ENCODE results near the gene ASAP3. TPM values are rescaled to one million over a fixed set of nuclear protein-coding genes. Genes with fewer than 3 reads are reported as not detected.

ASAP3 gene
- total RNA-seq, 1 experiment from 2014 or later, result 71.2 TPM

DNA sequence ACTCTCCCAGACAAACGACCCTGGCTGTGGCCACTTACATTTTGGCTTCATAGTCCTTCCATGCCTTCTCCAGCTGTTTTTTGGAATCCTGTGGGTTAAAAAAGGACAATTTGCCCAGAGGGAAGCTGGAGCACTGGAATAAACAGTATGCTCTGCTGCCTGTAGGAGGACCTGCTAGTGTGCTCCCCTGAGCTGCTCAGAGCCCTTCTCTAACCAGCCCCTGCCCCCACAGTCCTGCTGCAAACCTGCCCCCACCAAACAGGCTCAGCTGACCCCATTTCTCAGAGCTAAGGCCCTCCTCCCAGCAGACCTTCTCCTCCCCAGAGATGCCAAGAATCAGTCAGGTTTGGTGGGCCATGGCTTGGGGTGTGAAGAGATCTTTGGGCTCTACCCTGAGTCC, 32.5 kb downstream of the ASAP3 start:
- TF ChIP-seq GRHL2 (CRISPR knock-in tag; IDR thresholded peaks at IDR 0.05; ENCODE audit: insufficient replicate concordance, severe bottlenecking), result no peak
- TF ChIP-seq, protein P1, sequence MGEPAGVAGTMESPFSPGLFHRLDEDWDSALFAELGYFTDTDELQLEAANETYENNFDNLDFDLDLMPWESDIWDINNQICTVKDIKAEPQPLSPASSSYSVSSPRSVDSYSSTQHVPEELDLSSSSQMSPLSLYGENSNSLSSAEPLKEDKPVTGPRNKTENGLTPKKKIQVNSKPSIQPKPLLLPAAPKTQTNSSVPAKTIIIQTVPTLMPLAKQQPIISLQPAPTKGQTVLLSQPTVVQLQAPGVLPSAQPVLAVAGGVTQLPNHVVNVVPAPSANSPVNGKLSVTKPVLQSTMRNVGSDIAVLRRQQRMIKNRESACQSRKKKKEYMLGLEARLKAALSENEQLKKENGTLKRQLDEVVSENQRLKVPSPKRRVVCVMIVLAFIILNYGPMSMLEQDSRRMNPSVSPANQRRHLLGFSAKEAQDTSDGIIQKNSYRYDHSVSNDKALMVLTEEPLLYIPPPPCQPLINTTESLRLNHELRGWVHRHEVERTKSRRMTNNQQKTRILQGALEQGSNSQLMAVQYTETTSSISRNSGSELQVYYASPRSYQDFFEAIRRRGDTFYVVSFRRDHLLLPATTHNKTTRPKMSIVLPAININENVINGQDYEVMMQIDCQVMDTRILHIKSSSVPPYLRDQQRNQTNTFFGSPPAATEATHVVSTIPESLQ (CRISPR knock-in tag; IDR thresholded peaks at IDR 0.05), result no peak
- no peak for TF ChIP-seq ZBTB21 (CRISPR knock-in tag; IDR thresholded peaks at IDR 0.05; ENCODE audit: borderline replicate concordance)
- TF ChIP-seq SMAD4 (CRISPR knock-in tag; IDR thresholded peaks at IDR 0.05), result no peak
- TF ChIP-seq OVOL2 (CRISPR knock-in tag; IDR thresholded peaks at IDR 0.05; ENCODE audit: borderline replicate concordance), result no peak
- TF ChIP-seq ZNF232 (CRISPR knock-in tag; IDR thresholded peaks at IDR 0.05), result no peak
- no peak for TF ChIP-seq CREM (CRISPR knock-in tag; IDR thresholded peaks at IDR 0.05)
- no peak for TF ChIP-seq RELA (CRISPR knock-in tag; IDR thresholded peaks at IDR 0.05; ENCODE audit: borderline replicate concordance)
- no peak for TF ChIP-seq ZNF263 (CRISPR knock-in tag; IDR thresholded peaks at IDR 0.05; ENCODE audit: low read depth)
- peaks cover 6% of the 10 kb centered on the region for H3K36me3 Mint-ChIP-seq
- no peak for DNase-seq (ENCODE audit: low spot score)
- POLR2A ChIA-PET, result no interaction called here
- H3K9me3 Mint-ChIP-seq, result no peaks in the 10 kb centered on the region
- no peak overlapping the region for H3K4me3 Mint-ChIP-seq
- H3K27me3 Mint-ChIP-seq (ENCODE audit: low read depth), result no peaks in the 10 kb centered on the region
- CTCF ChIA-PET, result interaction anchor here (1.2 to 1.8 kb wide), 2 partner anchors 31 to 46 kb away, joined by 3 to 6 read pairs; no protein-coding TSS in a partner anchor
- H3K27ac Mint-ChIP-seq, result no peak overlapping the region
- ATAC-seq, result no peak
- H3K4me1 Mint-ChIP-seq, result no peaks in the 10 kb centered on the region

DNA sequence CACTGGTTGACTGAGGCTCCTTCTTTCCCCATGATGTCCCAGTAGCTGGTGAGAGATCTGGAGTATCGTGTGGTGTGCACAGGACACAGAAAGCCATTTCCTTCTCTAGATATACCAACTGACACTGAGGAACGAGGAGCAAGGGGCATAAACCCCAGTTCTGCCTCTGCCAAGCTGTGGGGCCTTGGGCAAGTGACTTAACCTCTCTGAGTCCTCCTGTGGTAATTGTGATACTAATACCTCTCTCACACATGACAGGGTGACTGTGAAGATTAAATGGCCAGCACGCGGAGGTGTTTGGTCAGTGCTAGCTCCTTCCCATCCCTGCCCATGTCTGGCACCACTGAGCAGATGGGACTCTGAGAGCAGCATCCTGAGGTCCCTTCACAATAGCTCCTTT, 33.1 kb downstream of the ASAP3 start:
- no peak for TF ChIP-seq OVOL2 (CRISPR knock-in tag; IDR thresholded peaks at IDR 0.05; ENCODE audit: borderline replicate concordance)
- TF ChIP-seq ZNF232 (CRISPR knock-in tag; IDR thresholded peaks at IDR 0.05), result no peak
- TF ChIP-seq ELF4 (CRISPR knock-in tag; IDR thresholded peaks at IDR 0.05; ENCODE audit: low read depth), result no peak
- TF ChIP-seq, protein P2, sequence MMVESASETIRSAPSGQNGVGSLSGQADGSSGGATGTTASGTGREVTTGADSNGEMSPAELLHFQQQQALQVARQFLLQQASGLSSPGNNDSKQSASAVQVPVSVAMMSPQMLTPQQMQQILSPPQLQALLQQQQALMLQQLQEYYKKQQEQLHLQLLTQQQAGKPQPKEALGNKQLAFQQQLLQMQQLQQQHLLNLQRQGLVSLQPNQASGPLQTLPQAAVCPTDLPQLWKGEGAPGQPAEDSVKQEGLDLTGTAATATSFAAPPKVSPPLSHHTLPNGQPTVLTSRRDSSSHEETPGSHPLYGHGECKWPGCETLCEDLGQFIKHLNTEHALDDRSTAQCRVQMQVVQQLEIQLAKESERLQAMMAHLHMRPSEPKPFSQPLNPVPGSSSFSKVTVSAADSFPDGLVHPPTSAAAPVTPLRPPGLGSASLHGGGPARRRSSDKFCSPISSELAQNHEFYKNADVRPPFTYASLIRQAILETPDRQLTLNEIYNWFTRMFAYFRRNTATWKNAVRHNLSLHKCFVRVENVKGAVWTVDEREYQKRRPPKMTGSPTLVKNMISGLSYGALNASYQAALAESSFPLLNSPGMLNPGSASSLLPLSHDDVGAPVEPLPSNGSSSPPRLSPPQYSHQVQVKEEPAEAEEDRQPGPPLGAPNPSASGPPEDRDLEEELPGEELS (CRISPR knock-in tag; IDR thresholded peaks at IDR 0.05), result no peak
- TF ChIP-seq TEAD4 (CRISPR knock-in tag; IDR thresholded peaks at IDR 0.05), result no peak
- TF ChIP-seq, protein P3, sequence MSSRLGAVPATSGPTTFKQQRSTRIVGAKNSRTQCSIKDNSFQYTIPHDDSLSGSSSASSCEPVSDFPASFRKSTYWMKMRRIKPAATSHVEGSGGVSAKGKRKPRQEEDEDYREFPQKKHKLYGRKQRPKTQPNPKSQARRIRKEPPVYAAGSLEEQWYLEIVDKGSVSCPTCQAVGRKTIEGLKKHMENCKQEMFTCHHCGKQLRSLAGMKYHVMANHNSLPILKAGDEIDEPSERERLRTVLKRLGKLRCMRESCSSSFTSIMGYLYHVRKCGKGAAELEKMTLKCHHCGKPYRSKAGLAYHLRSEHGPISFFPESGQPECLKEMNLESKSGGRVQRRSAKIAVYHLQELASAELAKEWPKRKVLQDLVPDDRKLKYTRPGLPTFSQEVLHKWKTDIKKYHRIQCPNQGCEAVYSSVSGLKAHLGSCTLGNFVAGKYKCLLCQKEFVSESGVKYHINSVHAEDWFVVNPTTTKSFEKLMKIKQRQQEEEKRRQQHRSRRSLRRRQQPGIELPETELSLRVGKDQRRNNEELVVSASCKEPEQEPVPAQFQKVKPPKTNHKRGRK (CRISPR knock-in tag; IDR thresholded peaks at IDR 0.05; ENCODE audit: borderline replicate concordance), result no peak
- TF ChIP-seq, protein P4, sequence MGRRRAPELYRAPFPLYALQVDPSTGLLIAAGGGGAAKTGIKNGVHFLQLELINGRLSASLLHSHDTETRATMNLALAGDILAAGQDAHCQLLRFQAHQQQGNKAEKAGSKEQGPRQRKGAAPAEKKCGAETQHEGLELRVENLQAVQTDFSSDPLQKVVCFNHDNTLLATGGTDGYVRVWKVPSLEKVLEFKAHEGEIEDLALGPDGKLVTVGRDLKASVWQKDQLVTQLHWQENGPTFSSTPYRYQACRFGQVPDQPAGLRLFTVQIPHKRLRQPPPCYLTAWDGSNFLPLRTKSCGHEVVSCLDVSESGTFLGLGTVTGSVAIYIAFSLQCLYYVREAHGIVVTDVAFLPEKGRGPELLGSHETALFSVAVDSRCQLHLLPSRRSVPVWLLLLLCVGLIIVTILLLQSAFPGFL (CRISPR knock-in tag; IDR thresholded peaks at IDR 0.05; ENCODE audit: borderline replicate concordance), result no peak
- TF ChIP-seq GTF2I (CRISPR knock-in tag; conservative IDR thresholded peaks at IDR 0.05), result no peak
- TF ChIP-seq, protein P1 (CRISPR knock-in tag; IDR thresholded peaks at IDR 0.05), result no peak
- no peak for TF ChIP-seq SMAD4 (CRISPR knock-in tag; IDR thresholded peaks at IDR 0.05)
- no peak for ATAC-seq
- H3K4me3 Mint-ChIP-seq, result no peak overlapping the region
- CTCF ChIA-PET, result interaction anchor here (1.2 to 1.8 kb wide), 2 partner anchors 32 to 46 kb away, joined by 3 to 6 read pairs; no protein-coding TSS in a partner anchor
- H3K4me1 Mint-ChIP-seq, result no peaks in the 10 kb centered on the region
- DNase-seq (ENCODE audit: low spot score), result no peak
- POLR2A ChIA-PET, result no interaction called here
- H3K36me3 Mint-ChIP-seq, result peaks cover 6% of the 10 kb centered on the region
- H3K27ac Mint-ChIP-seq, result no peak overlapping the region
- H3K9me3 Mint-ChIP-seq, result no peaks in the 10 kb centered on the region
- H3K27me3 Mint-ChIP-seq (ENCODE audit: low read depth), result no peaks in the 10 kb centered on the region

Measured in WTC11 (cell line).